Lower lobe of right lung (tissue), 2 donors: Measurements from ENCODE around the gene INHA. TPM values are rescaled to one million over a fixed set of nuclear protein-coding genes. Genes with fewer than 3 reads are reported as not detected.

ENCODE experiments used
- ATAC-seq, 2 donors: fragments of 200-7000 bp; cut with Tn5 transposase; one replicate each; pipeline ENCODE4 v1.9.1; 2020 to 2022; ENCODE audit warnings: mild to moderate bottlenecking in 2 of 2, moderate library complexity in 2 of 2
- DNase-seq: peaks from one replicate; pipeline ENCODE4 v3.0.0-alpha.2; 2020
- H3K27ac ChIP-seq: fragments of 200-600 bp; one replicate; pipeline ENCODE4 v1.8.0; 2022
- H3K27me3 ChIP-seq: fragments of 200-600 bp; one replicate; pipeline ENCODE4 v1.8.0; 2022; ENCODE audit warnings: low read depth
- H3K36me3 ChIP-seq: fragments of 200-600 bp; one replicate; pipeline ENCODE4 v1.8.0; 2022; ENCODE audit warnings: mild to moderate bottlenecking
- H3K4me1 ChIP-seq: fragments of 200-600 bp; one replicate; pipeline ENCODE4 v1.8.0; 2022
- H3K4me3 ChIP-seq: fragments of 200-600 bp; one replicate; pipeline ENCODE4 v1.8.0; 2022; ENCODE audit warnings: mild to moderate bottlenecking
- H3K9me3 ChIP-seq: fragments of 200-600 bp; one replicate; pipeline ENCODE4 v1.8.0; 2022
- intact Hi-C: fragments of 100-400 bp; cut with DNase I; formaldehyde crosslinking; loops from one replicate; pipeline ENCODE4 v1.11.0; 2022
- total RNA-seq: library from RNA; stranded (reverse); fragmentation: NEBNext Ultra II Directional; extraction: Animal tissue kit (Norgen Biotek cat#: 25700); gene quantifications from one replicate; pipeline ENCODE4 v1.2.1, GENCODE V29; 2021
- TF ChIP-seq, protein P1 (sequence below): fragments of 200-600 bp; IDR thresholded peaks from one replicate; pipeline ENCODE4 v1.8.0; 2022; ENCODE audit warnings: antibody characterized with exemption, mild to moderate bottlenecking
- donor health status: DM: no; HTN: yes; CAD: no; lungs with severe emphysema.

The INHA gene
- total RNA-seq, 1 donor from 2014 or later, result not detected

DNA sequence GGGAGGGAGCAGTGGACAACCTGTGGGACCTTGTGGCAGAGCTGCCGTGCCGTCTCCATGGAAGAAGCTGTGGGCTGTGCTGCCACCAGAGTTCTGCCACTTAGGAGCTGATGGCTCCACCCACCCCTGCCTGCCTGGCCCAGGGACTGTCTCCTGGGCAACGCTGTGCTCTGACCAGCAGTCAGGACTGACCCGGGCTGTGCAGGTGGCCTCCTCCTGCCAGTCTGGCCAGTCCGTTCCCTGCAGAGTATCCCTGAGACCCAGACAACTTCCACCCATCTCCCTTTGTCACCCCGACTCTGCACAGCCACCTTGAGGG, 45.1 kb upstream of the INHA start:
- intact Hi-C loops, result no loop called here
- DNase-seq, result no peak

DNA sequence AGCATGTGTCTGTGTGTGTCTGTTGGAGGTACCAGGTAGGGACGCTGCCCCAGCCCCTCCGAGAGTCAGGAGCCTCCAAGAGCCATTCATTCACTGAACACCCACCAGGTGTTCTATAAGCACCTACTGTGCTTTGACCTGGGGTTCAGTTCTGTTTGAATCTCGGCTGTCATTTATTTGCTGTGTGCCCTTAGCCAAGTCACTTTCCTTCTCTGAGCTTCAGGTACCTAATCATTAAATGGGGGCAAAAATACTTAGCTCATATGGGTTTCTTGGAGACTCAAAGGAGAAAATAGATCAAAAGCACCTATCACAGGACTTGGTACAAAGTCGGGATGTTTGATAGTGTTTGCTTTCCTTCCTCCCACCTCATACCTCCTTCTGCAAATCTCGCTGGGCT, 44.6 kb upstream of the INHA start:
- H3K9me3 ChIP-seq, result no peaks in the 10 kb centered on the region
- TF ChIP-seq, protein P1, sequence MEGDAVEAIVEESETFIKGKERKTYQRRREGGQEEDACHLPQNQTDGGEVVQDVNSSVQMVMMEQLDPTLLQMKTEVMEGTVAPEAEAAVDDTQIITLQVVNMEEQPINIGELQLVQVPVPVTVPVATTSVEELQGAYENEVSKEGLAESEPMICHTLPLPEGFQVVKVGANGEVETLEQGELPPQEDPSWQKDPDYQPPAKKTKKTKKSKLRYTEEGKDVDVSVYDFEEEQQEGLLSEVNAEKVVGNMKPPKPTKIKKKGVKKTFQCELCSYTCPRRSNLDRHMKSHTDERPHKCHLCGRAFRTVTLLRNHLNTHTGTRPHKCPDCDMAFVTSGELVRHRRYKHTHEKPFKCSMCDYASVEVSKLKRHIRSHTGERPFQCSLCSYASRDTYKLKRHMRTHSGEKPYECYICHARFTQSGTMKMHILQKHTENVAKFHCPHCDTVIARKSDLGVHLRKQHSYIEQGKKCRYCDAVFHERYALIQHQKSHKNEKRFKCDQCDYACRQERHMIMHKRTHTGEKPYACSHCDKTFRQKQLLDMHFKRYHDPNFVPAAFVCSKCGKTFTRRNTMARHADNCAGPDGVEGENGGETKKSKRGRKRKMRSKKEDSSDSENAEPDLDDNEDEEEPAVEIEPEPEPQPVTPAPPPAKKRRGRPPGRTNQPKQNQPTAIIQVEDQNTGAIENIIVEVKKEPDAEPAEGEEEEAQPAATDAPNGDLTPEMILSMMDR, result no peak
- no peak for DNase-seq
- H3K27ac ChIP-seq, result no peak overlapping the region
- no peak overlapping the region for H3K4me3 ChIP-seq
- intact Hi-C loops, result no loop called here
- peaks cover 98% of the 10 kb centered on the region for H3K27me3 ChIP-seq
- no peaks in the 10 kb centered on the region for H3K36me3 ChIP-seq
- ATAC-seq, result no peak
- H3K4me1 ChIP-seq, result peaks cover 5% of the 10 kb centered on the region

More for the DNA sequence above, 45.1 kb upstream of the INHA start:
- Histone ChIP-seq H3K9me3 (no peaks in the 10 kb centered on the region), H3K36me3 (no peaks in the 10 kb centered on the region), H3K27me3 (peaks cover 98% of the 10 kb centered on the region), H3K27ac (no peak overlapping the region), H3K4me1 (peaks cover 5% of the 10 kb centered on the region), H3K4me3 (no peak overlapping the region)
- peak in 1 of 2 donors; percentile 31 for ATAC-seq
- TF ChIP-seq, protein P1, result no peak

DNA sequence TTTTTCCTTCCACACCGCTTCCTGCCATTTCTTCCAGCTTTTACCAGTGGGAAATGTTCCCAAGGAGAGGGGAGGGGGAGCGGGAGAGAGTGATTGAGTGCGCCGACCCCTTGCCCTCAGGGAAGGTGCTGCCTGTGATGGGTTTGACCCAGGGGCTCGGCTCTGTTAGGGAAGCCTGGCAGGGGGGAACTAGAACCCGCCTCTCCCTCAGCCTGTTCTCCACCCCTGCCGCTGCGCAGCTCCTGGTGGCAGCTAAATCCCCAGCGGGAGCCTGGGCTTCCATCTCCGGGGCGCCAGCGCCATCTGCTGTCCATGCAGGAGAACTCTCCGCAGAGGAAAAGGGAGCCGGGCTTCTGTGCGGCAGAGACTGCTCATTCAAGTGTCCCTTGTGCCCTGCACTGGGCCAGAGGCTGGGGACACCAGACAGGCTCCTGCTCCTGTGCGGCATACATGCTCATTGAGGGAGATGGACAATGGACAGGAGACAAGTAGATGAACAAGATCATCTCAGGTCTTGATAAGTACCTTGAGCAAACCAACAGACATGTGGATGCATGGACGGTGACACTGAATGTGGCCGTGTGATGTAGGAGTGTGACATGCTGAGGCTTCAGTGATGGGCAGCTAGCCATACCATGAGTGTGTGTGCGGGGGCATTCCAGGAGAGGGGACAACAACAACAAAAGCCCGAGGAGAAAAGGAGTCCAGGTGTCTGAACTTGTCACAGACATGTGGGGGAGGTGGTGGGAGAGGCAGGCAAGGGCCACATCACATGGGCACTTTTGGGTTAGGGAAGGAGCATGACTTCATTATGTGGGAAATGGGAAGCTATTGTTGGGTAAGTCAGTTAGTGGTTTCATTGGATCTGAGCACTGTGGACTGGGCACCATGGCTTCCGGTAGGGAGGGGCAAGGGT, 41.8 kb upstream of the INHA start:
- ATAC-seq (peak; percentile 90 to 91), DNase-seq (peak; percentile 88)
- no peak overlapping the region for H3K27ac ChIP-seq
- no peaks in the 10 kb centered on the region for H3K36me3 ChIP-seq
- H3K4me3 ChIP-seq, result no peak overlapping the region
- no peaks in the 10 kb centered on the region for H3K4me1 ChIP-seq
- TF ChIP-seq, protein P1, result peak; percentile 96
- intact Hi-C loops, result loop anchor here (10.0 kb wide), 1 partner anchor 126 kb away; no protein-coding TSS in a partner anchor
- H3K9me3 ChIP-seq, result no peaks in the 10 kb centered on the region
- peaks cover 80% of the 10 kb centered on the region for H3K27me3 ChIP-seq

DNA sequence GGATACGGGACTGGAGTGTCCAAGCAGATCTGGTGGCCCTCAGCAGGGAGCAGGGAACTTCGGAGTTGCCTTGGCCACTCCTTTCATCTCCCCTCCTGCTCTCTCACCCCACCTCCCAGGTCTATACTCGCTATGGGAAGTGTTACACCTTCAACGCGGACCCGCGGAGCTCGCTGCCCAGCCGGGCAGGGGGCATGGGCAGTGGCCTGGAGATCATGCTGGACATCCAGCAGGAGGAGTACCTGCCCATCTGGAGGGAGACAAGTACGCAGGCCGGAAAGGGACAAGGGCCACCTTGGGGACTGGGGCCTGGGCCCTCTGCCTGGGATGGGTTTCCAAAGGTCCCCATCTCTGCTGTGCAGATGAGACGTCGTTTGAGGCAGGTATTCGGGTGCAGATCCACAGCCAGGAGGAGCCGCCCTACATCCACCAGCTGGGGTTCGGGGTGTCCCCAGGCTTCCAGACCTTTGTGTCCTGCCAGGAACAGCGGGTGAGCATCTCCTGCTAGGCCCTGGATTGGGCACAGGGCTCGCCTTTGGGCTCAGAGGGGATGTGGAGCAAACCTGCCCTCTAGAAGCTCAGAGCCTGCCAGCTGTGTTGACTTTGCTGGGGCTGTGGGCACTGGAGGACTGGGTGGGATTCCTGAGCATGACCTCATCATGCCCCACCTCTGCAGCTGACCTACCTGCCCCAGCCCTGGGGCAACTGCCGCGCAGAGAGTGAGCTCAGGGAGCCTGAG, 40.3 kb upstream of the INHA start:
- H3K27me3 ChIP-seq, result peaks cover 65% of the 10 kb centered on the region
- H3K27ac ChIP-seq, result no peak overlapping the region
- TF ChIP-seq, protein P1, result no peak
- H3K36me3 ChIP-seq, result no peaks in the 10 kb centered on the region
- no peaks in the 10 kb centered on the region for H3K4me1 ChIP-seq
- no peak for ATAC-seq
- H3K4me3 ChIP-seq, result no peak overlapping the region
- H3K9me3 ChIP-seq, result no peaks in the 10 kb centered on the region
- intact Hi-C loops, result loop anchor here (10.0 kb wide), 1 partner anchor 127 kb away; no protein-coding TSS in a partner anchor
- no peak for DNase-seq

DNA sequence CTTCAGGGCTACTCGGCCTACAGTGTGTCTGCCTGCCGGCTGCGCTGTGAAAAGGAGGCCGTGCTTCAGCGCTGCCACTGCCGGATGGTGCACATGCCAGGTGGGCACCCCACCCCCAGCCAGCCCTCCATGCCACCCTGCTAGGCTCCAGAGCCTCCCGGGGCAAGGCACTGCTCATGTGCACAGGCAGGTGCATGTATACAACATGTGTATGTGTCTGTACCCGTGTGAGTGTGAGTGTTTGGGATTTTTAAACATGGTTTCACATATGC, 39.8 kb upstream of the INHA start:
- Histone ChIP-seq H3K36me3 (no peaks in the 10 kb centered on the region), H3K27ac (no peak overlapping the region), H3K9me3 (no peaks in the 10 kb centered on the region), H3K4me3 (no peak overlapping the region), H3K4me1 (no peaks in the 10 kb centered on the region), H3K27me3 (peaks cover 61% of the 10 kb centered on the region)
- DNase-seq, result no peak
- TF ChIP-seq, protein P1, result no peak
- no peak for ATAC-seq
- intact Hi-C loops, result loop anchor here (10.0 kb wide), 1 partner anchor 128 kb away; no protein-coding TSS in a partner anchor
